Mucosa of descending colon (tissue), 3 donors: ENCODE results near the gene RSU1. TPM values are rescaled to one million over a fixed set of nuclear protein-coding genes. Genes with fewer than 3 reads are reported as not detected.

ENCODE experiments used
- ATAC-seq: fragments of 200-7000 bp; cut with Tn5 transposase; one replicate; pipeline ENCODE4 v1.9.1; 2020; ENCODE audit warnings: mild to moderate bottlenecking, moderate library complexity
- DNase-seq, 3 donors: peaks; one replicate each; pipeline ENCODE4 v3.0.0-alpha.2; 2020
- H3K36me3 ChIP-seq: fragments of 200-600 bp; one replicate; pipeline ENCODE4 v1.8.0; 2021; ENCODE audit warnings: low read depth, mild to moderate bottlenecking
- H3K4me1 ChIP-seq: fragments of 200-600 bp; one replicate; pipeline ENCODE4 v1.8.0; 2021; ENCODE audit warnings: low read depth, mild to moderate bottlenecking
- H3K4me3 ChIP-seq: fragments of 200-600 bp; one replicate; pipeline ENCODE4 v1.8.0; 2021; ENCODE audit warnings: mild to moderate bottlenecking
- H3K9me3 ChIP-seq: fragments of 200-600 bp; one replicate; pipeline ENCODE4 v1.8.0; 2021; ENCODE audit warnings: mild to moderate bottlenecking
- intact Hi-C, 2 donors: fragments of 100-400 bp; cut with DNase I in 1 of 2; cut with micrococcal nuclease in 1 of 2; formaldehyde crosslinking; loops; one replicate each; pipeline versions ENCODE4 v1.11.0 to v1.11.1; 2022; cut with DNase I, micrococcal nuclease
- total RNA-seq, 3 donors: library from RNA; stranded (reverse); fragmentation: NEBNext Ultra II Directional in 2 of 3; extraction: Animal tissue kit (Norgen Biotek cat#: 25700) in 2 of 3; gene quantifications; one replicate each; pipeline versions ENCODE4 v1.2.1 to v1.2.4, GENCODE V29; 2021 to 2023
- TF ChIP-seq, protein P1 (sequence below): fragments of 200-600 bp; IDR thresholded peaks from one replicate; pipeline ENCODE4 v1.8.0; 2022; ENCODE audit warnings: antibody characterized with exemption, mild to moderate bottlenecking
- donor health status: DM: no; HTN: no; CAD: no; lungs with moderate emphysema.
- donor health status: DM: no; HTN: no; CAD: no.
- donor health status: DM: no; HTN: yes; CAD: no.

Gene RSU1
- total RNA-seq, 3 donors from 2014 or later: 67.2 to 94.8 (median 74.1) TPM

DNA sequence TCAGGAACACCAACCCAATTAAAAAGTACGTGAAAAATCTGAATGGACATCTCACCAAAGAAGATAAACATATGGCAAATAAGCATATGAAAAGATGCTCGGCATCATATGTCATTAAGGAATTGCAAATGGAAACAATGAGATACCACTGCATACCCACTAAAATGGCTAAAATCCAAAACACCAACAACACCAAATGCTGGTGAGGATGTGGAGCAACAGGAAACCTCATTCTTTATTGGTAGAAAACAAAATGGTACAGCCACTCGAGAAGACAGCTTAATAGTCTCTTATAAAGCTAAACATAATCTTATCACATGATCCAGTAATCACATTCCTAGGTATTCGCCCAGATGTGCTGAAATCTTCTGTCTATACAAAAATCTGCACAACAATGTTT lies 13.1 kb downstream of the RSU1 start:
- Histone ChIP-seq H3K9me3 (no peaks in the 10 kb centered on the region), H3K36me3 (no peaks in the 10 kb centered on the region), H3K4me3 (no peak overlapping the region), H3K4me1 (peaks cover 1% of the 10 kb centered on the region)
- intact Hi-C loops: no loop called here
- DNase-seq: no peak
- ATAC-seq: no peak
- TF ChIP-seq, protein P1, sequence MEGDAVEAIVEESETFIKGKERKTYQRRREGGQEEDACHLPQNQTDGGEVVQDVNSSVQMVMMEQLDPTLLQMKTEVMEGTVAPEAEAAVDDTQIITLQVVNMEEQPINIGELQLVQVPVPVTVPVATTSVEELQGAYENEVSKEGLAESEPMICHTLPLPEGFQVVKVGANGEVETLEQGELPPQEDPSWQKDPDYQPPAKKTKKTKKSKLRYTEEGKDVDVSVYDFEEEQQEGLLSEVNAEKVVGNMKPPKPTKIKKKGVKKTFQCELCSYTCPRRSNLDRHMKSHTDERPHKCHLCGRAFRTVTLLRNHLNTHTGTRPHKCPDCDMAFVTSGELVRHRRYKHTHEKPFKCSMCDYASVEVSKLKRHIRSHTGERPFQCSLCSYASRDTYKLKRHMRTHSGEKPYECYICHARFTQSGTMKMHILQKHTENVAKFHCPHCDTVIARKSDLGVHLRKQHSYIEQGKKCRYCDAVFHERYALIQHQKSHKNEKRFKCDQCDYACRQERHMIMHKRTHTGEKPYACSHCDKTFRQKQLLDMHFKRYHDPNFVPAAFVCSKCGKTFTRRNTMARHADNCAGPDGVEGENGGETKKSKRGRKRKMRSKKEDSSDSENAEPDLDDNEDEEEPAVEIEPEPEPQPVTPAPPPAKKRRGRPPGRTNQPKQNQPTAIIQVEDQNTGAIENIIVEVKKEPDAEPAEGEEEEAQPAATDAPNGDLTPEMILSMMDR: no peak

DNA sequence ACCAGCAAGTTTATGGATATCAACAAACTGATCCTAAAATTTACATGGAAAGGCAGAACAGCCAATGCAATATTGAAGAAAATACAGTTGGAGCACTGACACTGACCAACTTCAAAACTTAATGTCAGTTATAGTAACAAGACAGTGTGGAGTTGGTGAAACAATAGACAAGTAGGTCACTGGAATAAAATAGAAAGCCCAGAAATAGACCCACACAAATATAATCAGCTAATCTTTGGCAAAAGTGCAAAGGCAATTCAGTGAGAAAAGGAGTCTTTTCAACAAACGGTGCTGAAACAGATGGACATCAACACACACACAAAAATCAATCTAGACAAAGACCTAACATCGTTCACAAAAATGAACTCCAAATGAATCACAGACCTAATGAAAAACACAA lies 13.8 kb downstream of the RSU1 start:
- TF ChIP-seq, protein P1: no peak
- no peaks in the 10 kb centered on the region for H3K4me1 ChIP-seq
- ATAC-seq: no peak
- H3K9me3 ChIP-seq: no peaks in the 10 kb centered on the region
- intact Hi-C loops: no loop called here
- H3K36me3 ChIP-seq: no peaks in the 10 kb centered on the region
- no peak for DNase-seq
- no peak overlapping the region for H3K4me3 ChIP-seq

DNA sequence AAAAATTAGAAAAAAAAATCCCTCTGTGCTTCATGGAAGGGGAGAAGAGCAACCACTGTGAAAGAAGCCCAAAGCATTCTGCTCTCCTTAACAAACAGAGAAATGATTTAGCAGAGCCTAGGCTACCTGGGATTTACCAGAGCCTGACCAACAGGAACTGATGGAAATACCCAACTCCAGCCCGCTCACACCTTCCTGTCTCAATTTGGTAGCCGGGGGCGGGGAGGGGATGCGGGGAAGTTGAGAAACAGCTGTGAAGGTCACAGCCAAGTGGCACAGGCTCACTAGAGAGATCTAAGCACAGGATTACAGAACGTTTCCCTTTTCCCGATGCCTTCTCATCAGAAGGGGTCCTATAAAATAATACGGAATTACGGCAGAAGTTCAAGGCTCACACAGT lies 17.6 kb downstream of the RSU1 start:
- no peak for ATAC-seq
- intact Hi-C loops: no loop called here
- no peak overlapping the region for H3K4me3 ChIP-seq

DNA sequence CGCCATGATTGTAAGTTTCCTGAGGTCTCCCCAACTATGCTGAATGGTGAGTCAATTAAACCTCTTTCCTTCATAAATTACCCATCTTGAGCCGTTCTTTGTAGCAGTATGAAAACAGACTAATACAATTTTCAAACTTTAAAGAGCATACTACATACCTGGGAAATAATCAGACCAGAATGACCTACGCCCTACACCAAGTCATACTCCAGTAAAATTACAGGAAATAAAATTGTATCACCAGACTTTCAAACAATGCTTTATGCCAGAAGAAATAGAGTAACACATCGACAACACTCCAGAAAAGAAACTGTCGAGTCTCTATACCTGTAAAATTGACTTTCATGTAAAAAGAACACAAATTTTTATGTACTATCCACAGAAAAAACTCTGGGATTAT lies 18.7 kb downstream of the RSU1 start:
- DNase-seq (no peak), ATAC-seq (peak; percentile 67)
- TF ChIP-seq, protein P1: no peak
- intact Hi-C loops: no loop called here
- no peak overlapping the region for H3K4me3 ChIP-seq
- H3K4me1 ChIP-seq: no peaks in the 10 kb centered on the region
- H3K9me3 ChIP-seq: no peaks in the 10 kb centered on the region
- H3K36me3 ChIP-seq: no peaks in the 10 kb centered on the region

More for the DNA sequence above, 17.6 kb downstream of the RSU1 start:
- H3K9me3 ChIP-seq: no peaks in the 10 kb centered on the region
- H3K36me3 ChIP-seq: no peaks in the 10 kb centered on the region
- TF ChIP-seq, protein P1: no peak
- no peak for DNase-seq
- H3K4me1 ChIP-seq: no peaks in the 10 kb centered on the region

DNA sequence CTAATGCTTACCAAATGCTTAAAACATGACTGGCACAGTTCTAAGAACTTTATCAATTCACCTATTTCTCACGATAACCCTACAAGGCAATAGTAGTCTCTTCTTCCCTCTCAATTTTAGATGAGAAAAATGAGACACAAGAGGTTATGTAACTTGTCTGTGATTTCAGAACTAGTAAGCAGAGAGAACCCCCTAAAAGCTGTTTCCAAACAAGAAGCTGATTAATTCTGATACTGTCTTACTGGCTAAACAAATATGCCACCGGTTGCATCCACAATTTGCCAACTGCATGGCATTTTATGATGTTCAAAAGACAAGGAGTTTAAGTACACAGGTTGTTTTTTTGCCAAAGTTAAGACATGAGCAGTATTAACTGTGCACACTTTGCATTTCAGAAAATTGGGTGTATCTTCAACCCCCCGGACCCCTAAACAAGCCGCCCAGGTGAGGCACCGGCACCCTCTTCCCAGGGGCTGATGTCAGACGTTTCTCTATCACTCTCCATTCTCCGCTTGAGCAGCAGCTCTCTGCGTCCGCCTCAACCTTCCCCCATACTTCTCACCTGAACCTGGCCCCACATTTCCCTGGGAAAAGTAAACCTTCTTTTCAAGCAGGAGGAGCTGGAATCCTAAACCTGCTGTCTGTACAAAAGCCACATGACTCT lies 21.7 kb downstream of the RSU1 start:
- no peaks in the 10 kb centered on the region for H3K9me3 ChIP-seq
- ATAC-seq (no peak), DNase-seq (no peak)
- TF ChIP-seq, protein P1: no peak
- no peaks in the 10 kb centered on the region for H3K36me3 ChIP-seq
- no peak overlapping the region for H3K4me3 ChIP-seq
- H3K4me1 ChIP-seq: no peaks in the 10 kb centered on the region
- intact Hi-C loops: no loop called here

DNA sequence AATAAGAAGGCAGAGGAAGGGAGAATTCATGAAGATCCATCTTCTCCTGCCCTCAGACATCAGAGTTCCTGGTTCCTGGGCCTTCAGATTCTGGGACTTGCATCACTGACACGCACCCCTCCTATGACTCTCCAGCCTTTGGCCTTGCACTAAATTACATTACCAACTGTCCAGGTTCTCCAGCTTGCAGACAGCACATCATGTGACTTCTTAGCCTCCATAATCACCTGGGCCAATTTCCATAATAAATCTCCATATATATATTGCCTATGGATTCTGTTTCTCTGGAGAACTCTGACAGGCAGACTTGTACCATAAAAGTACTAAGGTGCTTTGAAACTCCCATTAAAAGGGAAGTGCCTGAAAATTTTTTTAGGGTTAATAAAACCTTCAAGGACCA lies 23.2 kb downstream of the RSU1 start:
- TF ChIP-seq, protein P1: no peak
- ATAC-seq (peak; percentile 88), DNase-seq (peak in 1 of 3 donors; percentile 17)
- H3K4me3 ChIP-seq: no peak overlapping the region
- no peaks in the 10 kb centered on the region for H3K4me1 ChIP-seq
- intact Hi-C loops: no loop called here
- no peaks in the 10 kb centered on the region for H3K9me3 ChIP-seq
- H3K36me3 ChIP-seq: no peaks in the 10 kb centered on the region
